ENCODE results near the gene RAB1A.

Gene RAB1A

DNA sequence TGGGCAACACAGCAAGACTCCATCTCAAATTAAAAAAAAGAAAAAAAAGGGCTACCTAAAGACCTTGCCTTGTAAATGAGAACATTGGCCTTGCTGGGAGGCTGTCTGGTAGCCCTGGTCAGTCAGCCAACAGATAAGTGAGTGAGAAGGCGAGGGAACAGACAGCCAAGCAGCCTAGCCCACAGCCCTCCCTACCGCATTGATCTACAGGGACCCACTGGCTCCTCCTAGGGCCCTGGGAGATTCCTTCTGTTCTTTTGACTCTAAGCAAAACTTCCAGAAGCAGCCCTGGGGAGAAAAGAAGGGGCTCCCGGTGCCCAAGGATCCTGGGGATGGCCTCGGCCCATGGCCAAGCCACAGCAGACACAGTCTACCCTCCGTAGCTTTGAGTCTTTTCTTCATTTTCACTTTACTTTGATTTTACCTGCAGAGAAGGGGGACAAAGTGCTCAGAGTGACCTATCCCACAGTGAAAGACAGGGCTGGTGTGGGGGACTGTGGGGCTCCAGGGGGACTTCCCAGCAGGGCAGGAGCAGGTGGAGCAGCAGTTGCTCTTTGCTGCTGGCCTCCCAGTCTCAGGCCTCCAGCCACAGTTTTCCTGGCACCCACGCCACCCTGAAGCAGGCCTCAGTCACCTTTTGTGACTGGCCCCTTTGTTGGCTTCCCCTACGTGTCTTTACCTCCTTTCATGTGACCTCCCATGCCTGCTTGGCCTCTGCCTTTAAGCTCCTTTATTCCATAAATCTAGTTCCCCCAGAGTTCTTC, 68.6 kb downstream of the RAB1A start:
- no peak for DNase-seq (ENCODE audit: low spot score)

GRCh38 chr2:65059071-65059470, 70.8 kb downstream of the RAB1A start:
- DNase-seq (ENCODE audit: low spot score) = no peak

- no peak for DNase-seq (ENCODE audit: low spot score)
Measured at GRCh38 chr2:65057391-65058052, 72.4 kb downstream of the RAB1A start.

GRCh38 chr2:65057054-65057375, 72.9 kb downstream of the RAB1A start:
- no peak for DNase-seq (ENCODE audit: low spot score)

DNA sequence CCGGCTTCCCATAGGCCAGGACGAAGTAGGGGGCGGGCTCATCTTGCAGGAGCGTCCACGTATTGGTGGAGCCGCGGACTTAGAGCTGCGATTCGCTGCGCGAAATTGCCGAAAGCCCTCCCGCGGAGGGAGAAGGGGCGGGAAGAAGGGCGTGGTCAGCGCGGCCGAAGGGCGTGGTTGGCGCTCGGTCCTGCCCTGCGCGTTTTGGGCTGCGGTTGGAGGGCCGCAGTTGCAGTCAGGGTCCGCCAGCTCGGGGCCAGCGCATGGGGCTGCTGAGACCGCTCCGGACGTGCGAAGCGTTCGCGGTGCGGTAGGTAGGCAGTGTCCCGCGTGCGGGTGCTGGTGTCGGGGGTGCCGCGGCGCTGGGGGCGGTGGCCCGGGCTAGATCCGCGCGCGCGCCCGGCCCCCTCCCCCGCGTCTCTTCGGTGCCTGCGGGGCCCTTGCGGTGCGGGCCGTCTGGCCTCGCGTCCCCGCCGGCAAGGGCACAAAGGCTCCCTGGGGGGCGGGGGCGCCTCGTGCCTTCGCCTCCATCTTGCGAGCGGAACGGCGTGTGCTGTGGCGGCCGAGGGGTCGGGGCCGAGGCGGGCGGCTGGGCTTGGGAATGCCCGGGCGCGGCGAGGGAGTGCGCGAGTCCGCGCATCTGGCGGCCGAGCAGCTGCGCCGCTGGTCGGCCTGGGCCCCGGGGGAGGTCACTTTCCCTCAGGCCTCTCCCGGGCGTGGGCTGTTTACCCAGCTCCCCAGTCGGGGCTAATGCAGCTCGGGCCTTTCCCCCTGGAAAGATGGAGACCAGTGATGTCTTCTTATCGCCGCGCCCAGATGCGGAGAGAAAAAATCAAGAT, 73.5 kb downstream of the RAB1A start, which contains the start of gene CEP68:
CEP68 (plus strand) TSS at position 202 of the 839 bp plus-strand sequence. CDS start 13,029 bp downstream, outside the sequence.
- peak; percentile 99 for DNase-seq (ENCODE audit: low spot score)

GRCh38 chr2:65055422-65056214, 74.3 kb downstream of the RAB1A start:
- no peak for DNase-seq (ENCODE audit: low spot score)

DNA sequence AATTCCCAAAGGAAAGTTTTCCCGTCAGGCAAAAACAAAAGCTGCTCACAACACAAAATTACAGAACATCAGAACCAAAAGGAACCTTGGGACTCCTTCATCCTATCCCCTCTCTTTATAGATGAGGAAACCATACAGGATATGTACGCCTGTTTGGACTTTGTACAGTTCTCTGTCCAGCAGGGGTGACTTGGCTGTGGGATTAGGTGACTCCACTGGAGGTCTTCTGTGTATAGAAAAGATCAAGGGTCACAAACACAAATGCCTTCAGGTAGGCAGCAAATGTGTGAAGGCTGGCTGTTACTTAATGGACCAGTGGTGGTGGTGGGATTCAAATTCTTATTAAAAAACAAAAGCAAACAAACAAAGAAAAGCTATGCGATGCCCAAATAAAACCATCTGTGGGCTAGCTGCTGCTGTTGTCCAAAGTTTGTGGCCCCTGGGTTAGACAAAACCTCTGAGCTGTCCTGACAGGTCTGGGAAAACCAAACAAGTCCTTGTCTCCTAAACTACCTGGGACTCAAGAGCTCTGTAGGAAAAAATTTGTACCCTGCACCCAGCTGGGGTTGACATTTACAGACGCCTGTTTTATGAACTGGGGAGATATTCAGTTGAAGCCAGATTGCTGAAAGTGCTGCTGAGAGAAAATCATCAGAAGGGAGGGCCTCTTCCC, 75.0 kb downstream of the RAB1A start:
- no peak for DNase-seq (ENCODE audit: low spot score)

DNA sequence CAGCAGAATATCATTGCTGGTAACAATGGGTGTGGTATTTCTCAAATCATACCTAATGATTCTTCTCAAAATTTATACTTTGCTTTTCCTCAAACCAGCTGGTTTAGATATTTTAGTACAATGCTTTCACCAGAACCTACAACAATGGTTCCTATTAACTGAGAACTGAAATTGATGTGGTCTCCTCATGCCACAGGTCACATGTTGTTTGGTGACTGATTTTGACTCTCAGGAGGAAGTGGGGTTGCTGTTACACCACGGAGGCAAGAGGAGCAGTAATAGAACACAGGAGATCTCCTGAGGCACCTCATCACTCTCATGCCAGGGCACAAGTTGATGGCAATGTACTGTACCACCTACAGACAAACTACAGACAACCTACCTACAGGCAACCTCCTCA, 76.7 kb downstream of the RAB1A start:
- DNase-seq (ENCODE audit: low spot score) = no peak

DNA sequence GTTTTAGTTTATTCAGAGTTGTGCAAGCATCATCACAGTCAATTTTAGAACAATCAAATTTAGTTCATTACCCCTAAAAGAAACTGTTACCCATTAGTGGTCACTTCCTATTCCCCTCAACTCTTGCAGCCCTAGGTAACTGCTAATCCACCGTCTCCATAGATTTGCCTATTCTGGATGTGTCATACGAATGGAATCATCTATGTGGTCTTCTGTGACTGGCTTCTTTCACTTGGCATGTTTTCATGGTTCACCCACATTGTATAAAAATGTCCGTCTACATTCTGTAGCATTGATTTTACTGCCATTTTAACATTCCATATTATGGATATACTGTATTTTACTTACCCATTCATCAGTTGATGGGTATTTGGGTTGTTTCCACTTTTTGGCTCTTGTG, 79.0 kb downstream of the RAB1A start:
- DNase-seq (ENCODE audit: low spot score) = no peak

DNA sequence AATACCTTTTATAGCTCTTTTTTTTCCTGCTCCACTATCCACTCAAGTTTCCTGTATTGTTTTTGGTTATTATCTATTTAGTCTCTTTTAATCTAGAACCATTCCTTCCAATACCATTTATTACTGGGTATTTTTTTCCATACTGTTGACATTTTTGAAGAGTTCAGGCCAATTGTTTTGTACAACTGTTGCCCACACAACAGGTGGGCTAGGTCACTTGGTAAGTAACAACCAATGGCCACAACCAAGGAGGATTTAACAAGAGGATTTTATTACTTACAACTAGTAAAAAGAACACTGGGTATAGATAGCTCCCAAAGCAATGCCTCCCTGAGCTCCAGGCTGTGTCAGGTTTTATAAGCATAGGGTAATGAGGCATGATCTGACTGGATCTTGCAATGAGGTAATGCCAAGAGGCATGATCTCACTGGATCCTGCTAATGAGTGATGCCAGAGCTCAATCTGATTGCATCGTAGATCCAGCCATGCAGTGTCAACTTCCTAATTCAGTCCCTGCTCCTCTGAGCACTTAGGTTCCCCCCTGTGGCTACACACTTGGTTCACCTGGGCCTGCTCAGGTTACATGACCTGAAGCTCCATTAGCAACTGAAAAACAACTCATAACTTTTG, 80.8 kb downstream of the RAB1A start:
- no peak for DNase-seq (ENCODE audit: low spot score)

DNA sequence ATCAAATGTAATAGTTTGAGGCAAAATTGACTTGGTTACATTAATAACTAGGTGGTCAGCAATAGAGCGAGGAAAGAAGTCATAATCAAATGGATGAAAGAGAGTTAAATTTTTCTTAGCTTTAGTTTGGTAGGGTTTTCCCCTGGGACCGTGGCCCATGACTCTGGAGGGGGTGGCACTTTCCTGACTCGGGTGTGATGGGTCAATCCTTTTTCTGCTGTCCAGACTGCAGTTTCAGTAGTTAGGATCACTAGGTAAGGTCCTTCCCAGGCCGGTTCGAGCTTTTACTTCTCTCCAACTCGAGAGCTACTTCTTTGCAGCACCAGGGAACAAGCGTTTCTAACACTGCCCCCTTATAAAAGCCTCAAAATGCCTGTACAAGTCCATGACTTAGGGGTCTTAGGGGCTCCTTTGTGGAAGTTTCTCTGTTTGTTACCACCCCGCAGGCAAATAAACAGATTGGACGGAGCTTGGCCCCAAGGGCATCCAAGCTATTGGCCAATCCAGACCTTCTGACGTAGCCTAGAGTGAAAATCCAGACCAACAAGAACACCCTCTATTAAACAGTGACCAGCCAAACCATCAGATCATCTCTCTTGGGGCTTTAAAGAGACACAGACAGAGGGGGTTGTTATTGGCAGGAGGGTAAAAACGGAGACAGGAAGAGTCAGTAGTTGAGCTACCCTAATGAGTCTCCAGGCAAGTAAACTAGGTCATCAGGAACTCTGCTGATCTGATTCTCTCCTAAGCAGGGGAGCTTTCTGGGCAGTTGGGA, 83.1 kb downstream of the RAB1A start:
- DNase-seq (ENCODE audit: low spot score) = no peak

GRCh38 chr2:65045651-65046050, 84.3 kb downstream of the RAB1A start:
- peak; percentile 29 for DNase-seq (ENCODE audit: low spot score)

- DNase-seq (ENCODE audit: low spot score) = no peak
Measured at GRCh38 chr2:65044097-65044735, 85.7 kb downstream of the RAB1A start.

- no peak for DNase-seq (ENCODE audit: low spot score)
Measured at GRCh38 chr2:65043001-65043400, 86.9 kb downstream of the RAB1A start.

DNA sequence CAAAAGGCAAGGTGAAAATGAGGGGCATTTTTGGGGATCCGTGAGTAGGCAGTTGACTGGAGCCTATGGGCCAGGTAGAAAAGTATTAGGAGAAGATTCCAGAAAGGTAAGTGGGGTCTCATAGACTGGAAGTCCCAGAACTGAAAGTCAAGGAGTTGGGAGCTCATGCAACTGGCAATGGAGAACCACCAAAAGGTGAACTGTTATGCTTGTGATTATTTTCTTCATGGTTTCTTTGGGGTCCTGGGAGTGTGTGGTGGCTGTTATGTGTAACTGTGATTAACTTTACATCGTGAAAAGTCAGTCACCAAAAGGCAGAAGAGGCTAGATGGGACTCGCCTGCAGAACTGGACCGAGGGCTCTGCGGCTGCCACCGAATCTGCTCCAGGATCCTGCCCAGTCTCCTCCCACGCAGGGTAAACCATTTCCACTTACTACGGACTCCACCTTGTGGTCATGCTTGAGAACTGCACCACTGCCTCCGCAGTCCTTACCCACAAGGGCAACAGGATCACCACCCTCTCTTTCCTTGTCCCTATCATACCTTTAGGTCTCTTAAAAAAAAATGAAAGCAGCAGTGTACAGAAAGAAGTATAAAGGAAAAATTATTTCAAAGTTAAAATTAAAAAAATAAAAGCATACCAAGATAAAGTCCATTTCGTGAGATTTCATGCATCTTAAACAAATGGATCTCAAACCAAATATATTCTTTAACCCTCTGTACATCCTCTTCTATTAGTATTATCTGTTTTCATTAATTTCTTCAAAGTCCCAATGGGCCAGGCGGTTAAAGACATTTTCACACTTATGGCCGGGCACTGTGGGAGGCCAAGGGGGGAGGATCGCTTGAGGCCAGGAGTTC, 89.3 kb downstream of the RAB1A start:
- peak; percentile 93 for DNase-seq (ENCODE audit: low spot score)

DNA sequence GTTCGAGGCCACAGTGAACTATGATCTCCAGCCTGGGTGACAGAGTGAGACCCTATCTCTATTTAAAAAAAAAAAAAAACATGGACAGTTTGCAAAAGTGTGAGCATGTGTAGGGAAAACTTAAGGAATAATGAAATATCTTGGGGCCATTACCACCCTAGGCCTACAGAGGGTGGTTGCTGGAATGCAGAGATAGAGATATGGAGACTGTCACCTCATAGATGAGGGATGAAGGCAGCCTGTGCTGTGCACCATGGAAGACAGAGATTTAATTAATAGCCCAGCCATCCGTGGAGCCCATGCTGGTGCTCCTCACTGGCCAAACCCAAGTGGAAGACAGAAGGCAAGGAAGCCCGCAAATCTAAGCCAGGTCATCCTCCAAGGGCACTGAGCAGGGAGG, 90.3 kb downstream of the RAB1A start:
- DNase-seq (ENCODE audit: low spot score) = no peak

DNA sequence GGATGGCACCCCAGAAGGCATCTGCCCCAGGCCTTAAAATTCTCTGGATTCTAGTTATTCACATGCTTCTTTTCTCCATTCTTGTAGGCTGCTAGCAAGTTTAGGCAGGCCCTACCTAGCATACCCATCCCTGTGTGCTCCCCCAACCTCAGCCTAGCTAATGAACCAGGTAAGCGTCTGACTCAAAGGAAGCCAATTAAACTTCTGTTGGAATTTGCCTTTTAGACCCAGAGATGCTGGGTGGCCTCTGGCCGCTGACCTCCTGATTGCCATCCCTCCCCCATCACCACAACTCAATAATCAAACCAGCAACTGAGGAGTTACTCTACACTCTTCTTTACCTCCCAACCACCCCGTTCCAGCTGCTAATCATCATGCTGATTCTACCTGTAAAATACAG, 92.7 kb downstream of the RAB1A start:
- no peak for DNase-seq (ENCODE audit: low spot score)

Data from AG20443 (cell line).